Daoy (cell line): ENCODE results near the gene VWA3A. TPM values are rescaled to one million over a fixed set of nuclear protein-coding genes. Genes with fewer than 3 reads are reported as not detected.
"Not testable (repeated sequence)": the region's sequence is repeated elsewhere in the genome, so short reads cannot be mapped to it uniquely, and the experiment has no call there.

ENCODE experiments used
- DNase-seq: peaks from one replicate; pipeline ENCODE4 v3.0.0-alpha.2; 2015; ENCODE audit warnings: low read depth
- total RNA-seq: library from RNA; depleted of rRNA; stranded (reverse); fragments of >200 nt; shearing (Covaris generic); gene quantifications from 2 replicates; pipeline ENCODE4 v1.2.3, GENCODE V29; 2014; rRNA removed

Gene VWA3A, protein sequence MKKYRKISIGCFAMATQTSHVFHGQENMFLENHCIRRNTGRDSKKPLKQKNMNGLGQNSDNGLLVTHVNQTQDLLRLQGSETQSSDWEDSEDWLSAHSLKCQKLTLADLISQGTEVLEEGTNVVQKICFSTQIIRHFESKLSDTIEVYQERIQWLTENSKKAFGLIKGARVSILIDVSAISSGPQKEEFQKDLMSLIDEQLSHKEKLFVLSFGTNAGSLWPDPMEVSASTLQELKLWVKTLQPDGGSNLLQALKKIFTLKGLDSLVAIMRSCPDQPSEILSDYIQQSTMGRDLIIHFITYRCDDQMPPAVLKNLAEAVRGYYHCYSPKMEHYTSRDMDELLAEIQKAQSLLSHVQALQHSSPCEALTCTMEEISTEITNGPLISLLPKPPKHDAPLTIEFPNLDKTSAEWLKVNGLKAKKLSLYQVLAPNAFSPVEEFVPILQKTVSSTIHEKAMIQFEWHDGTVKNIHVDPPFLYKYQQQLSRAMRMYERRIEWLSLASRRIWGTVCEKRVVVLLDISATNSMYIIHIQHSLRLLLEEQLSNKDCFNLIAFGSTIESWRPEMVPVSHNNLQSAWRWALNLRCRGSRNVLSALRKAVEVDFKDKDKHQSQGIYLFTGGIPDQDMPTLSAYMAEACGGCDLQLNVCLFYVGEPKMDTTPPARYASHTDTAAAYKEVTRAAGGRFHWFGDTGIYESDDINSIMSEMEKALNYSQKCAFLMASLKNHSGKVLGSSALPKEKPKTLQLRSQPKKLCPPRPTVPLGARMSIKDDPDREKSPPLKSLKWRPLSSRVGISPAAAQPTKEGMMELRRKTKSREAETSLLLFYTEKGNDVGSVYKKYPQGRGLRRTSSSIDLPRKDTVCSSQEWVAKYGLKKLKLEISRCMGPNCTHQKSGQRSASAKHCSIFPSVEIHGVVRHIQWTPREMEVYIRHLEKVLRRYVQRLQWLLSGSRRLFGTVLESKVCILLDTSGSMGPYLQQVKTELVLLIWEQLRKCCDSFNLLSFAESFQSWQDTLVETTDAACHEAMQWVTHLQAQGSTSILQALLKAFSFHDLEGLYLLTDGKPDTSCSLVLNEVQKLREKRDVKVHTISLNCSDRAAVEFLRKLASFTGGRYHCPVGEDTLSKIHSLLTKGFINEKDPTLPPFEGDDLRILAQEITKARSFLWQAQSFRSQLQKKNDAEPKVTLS
- total RNA-seq = not detected in 2 replicates

DNA sequence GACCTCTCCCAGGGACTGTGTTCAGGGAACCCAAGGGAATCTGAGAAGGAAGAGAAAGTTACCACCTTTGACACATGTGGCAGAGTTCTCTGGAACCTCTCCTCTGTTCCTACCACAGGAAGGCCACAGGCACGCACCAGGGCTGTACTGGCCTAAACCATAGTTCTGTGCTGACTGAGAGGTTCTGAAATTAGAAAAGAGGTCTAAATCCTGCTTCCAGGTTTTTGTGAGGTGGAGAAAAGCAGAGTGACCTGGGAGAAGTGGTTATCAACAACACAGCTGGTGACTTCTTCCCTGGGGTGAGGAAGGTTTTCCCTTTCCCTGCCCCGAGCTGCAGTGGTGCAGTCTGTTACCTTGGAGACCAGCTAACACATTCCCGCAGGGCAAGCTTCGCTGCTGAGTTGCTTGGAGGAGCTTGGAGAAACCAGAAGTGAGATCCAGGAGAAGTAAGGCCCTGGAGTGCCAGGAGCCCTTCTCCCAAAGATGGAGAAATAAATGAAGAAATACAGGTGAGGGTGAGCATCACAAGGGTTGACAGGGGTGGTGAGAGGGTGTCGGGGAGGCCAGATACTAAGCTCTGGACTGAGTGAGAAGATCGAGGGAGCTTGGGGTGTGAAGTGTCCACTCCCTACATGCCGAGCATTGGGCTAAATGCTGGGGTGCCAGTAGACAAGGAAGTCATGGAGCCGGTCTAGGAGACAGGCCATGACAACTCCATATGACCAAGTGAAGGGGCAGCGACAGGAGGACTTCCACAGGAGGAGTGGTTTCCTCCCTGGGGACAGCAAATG, at the start of gene VWA3A:
TSS of gene VWA3A (plus strand) at position 399 of the 791 bp plus-strand sequence. CDS start at position 496, 97 bp downstream.
- peak; percentile 11 for DNase-seq

DNA sequence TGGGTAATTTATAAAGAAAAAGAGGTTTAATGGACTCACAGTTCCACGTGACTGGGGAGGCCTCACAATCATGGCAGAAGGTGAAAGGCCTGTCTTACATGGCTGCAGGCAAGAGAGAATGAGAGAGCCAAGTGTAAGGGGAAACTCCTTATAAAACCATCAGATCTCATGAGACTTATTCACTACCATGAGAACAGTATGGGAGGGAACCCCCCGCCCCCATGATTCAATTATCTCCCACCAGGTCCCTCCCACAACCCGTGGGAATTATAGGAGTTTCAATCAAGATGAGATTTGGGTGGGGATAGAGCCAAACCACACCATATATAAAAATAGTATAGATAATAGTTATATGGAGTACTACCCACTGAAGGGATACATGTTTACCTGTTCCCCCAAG, 48.5 kb upstream of the VWA3A start:
- not testable (repeated sequence) for DNase-seq

DNA sequence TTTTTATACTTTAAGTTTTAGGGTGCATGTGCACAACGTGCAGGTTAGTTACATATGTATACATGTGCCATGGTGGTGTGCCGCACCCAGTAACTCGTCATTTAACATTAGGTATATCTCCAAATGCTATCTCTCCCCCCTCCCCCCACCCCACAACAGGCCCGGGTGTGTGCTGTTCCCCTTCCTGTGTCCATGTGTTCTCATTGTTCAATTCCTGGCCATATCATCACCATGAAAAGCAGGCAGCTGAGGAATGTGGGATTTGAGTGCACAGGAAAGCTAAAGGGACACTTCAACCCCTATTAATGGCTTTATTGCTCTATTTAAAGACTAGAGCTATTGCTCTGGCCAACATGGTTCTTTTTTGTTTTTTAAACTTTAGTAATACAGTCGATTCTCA, 46.5 kb upstream of the VWA3A start:
- DNase-seq = not testable (repeated sequence)

DNA sequence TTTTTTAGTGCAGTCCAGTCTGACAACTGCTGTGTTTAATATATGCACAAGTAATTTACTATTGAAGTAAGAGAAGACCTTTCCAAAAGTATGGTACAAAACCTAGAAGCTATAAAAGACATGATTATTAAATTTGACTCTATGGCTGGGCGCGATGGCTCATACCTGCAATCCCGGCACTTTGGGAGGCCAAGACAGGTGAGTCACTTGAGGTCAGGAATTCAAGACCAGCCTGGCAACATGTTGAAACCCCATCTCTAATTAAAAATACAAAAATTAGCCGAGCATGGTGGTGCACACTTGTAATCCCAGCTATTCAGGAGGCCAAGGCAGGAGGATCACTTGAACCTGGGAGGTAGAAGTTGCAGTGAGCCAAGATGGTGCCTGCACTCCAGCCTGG, 41.4 kb upstream of the VWA3A start:
- DNase-seq = no peak

DNA sequence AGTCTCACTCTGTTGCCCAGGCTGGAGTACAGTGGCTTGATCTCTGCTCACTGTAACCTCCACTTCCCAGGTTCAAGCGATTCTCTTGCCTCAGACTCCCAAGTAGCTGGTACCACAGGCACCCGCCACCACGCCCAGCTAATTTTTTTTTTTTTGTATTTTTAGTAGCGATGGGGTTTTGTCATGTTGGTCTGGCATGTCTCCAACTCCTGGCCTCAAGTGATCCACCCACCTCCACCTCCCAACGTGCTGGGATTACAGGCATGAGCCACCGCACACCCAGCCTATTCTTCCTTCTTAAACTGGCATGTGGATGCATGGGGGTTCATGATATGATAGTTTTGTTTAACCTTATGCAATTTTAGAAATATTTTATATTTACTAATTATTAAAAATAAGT, 39.4 kb upstream of the VWA3A start:
- peak; percentile 36 for DNase-seq

DNA sequence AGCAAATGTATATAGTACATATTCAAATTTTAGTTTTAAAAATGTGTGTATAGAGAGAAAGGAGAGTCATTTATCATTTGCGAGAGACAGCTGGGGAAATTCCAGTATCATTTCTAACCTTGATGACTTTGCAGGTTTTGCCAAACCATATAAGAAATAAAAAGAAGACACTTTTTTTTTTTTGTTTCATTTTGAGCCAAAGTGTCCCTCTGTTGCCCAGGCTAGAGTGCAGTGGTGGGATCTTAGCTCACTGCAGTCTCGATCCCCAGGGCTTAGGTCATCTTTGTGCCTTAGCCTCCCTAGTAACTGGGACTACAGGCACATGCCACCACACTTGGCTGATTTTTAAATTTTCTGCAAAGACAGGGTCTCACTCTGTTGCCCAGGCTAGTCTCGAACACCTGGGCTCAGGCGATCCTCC, 38.4 kb upstream of the VWA3A start:
- no peak for DNase-seq

DNA sequence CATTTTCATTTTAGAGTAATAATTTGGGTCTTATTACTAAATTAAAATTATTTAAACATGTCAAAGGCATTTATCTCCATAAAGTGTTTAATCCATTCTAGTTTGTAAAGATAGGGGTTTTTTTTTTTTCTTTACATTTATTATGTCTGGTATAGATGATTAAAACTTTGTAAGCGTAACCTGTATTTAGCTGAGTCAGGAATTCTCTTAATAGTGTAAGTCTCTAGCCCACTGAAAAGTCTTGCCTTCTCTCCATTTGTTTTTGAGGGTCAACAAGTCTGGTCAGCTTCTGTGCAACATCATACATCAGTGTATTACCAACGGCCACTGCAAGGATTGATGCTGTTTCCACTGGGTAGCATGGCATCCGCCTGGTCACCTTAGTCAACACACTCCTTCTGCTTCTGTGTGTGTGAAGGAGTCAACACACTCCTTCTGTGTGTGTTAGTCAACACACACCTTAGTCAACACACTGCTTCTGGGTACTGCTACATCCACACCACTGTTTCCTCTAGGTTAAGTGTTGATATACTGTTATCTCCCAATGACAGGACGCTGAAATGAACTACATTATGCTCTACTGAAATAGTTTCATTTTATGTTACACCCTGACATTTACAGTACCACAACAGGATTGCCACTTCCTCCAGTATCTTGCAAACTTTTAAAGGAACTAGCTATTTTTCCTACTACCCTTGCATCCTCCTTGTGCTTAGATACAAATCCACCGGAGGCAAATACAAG, 37.3 kb upstream of the VWA3A start:
- no peak for DNase-seq

DNA sequence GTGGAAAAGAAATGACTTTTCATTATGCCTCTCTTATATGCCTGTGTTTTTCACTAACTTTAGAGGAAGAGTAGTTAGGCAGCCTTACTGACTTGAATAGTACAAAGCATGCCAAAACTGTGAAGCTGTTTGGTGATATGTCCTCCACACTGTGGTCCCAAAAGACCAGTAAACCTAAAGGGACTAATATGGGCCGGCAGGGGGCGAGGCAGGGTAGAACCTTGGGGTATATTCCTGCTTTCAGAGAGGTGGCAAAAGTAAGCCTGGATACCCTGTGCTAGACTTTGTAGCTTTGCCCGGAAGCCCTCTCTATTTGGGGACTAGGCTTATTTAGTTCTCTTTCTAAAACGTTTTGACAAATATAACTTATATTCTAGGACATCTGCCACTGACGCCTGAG, 36.5 kb upstream of the VWA3A start:
- DNase-seq = no peak

DNA sequence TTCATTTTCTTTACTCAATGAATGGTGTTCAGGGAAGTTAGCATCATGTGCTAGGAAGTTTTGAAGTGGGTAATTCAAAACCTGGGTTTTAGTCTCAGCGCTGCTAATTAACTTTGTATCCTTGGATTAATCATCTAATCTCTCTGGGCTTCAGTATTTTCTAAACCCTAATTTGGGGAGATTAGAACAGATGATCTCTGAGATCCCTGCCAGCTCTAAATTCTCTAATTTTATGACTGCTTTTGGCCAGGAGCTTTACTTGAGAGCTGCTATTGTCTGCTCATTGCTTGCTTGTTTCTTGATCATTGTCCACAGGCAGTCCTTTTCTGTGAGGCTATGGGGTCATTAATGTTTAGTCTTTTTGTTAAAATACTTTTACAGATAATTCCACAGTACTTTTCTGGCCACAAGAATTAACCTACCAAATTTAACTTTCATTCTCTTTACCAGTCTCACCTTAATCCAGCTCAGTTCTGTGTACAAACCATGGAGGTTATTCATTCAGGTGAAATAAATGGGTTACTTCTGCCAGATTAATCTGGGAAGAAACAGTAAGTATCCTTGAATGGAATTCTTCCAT, 28.4 kb upstream of the VWA3A start:
- no peak for DNase-seq

DNA sequence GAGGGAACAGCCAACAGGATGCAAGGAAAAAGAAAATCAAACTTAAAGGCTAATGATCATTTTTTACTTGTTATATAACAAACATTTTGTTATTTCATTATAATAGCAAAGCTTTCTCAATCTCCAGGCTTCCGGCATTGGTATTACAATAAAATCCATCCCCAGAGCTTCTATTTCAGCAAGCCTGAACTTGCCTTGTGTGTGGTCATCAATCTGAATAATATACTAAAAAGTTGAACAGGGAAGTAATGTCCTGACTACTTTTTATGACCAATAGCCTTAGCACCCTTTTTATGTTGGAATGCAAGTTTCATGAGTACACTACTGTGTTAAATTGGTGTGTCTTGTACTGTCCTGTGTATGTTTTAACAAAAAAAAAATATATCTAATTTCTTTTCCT, 27.1 kb upstream of the VWA3A start:
- no peak for DNase-seq

DNA sequence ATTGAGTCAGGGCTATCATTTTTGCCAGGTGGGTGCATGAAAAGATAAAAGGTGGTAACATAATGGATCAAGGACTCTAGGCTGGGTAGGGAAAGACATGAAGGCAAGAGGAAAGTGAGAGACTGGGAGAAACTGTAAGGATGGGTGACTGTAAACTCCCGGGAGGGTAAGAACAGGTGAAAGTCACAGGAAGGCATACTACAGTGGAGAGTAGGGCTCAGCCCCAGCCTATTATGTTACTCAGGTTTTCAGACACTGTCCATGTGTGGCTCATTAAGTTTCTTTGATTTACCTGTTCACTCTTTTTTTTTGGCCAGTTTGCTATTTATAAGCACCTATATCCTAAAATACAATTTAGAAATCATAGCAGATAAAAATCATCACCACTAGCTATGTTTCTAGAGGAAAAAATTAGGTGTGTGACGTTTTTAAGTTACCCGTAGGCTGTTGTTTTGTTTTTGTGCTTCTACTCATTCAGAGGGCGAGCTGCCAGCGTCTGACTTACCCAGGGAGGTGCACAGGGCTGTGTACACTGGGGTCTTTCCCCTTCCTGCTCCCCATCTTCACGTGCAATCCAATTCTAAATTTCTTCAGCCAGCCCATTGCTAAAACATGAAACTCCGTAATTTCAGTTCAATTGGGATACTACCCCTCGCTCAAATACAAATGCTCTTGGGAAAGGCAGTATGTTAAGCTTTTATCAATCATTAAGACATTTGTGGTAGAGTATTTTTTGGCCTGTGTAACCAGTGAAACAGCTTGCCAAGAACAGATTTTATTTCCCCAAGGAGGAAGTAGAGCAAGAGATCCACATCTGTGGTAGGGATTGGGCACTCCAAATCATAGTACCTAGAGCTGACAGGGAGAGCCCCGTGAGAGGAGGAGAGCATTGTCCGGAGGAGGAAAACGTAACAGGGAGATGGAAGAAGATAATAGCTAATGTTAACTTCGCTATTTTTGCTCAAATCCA, 21.7 kb upstream of the VWA3A start:
- no peak for DNase-seq

DNA sequence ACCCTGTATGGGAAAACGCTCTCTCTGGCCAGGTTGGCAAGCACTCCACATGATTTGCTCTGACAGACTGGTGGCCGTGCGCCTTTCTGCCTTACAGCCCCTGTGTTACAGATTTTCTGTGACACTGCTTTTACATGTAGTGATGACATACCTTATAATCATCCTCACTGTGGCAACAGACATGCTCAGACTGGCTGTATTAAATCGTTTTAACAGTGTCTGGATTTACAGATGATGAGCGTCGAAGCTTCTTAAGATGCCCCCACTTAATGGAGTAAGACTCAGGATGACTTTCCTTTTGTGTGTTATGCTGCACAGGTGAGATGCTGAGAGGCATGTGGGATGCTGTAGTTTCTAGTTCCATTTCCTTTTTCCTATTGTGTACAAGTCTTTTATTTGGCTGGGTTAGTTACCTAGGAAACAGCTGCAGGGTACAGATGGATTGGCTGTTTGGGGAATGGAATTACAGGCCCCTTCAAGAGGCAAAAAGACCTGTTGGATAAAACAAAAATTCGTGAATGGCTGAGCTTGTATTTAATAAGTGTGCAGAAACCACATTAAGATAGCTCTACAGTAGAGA, 20.9 kb upstream of the VWA3A start:
- no peak for DNase-seq

DNA sequence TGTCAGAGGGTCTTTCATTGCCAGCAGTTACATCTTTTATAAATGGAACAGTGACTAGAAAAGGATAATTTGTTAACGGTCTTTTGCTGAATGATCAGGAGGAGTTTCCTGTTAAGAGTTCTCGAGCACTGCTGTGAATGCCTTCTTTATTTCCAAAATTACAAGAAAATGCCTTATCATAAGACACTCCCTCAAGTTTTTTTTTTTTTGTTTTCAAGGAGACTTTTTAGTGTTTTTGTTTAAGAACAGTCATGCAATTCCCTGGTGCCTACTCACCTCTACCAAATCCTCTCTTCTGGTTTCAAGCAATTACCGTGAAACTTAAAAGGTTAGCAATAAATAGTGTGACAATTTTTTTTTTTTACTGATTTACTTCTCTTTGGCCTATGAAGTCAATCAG, 19.0 kb upstream of the VWA3A start:
- DNase-seq = no peak

DNA sequence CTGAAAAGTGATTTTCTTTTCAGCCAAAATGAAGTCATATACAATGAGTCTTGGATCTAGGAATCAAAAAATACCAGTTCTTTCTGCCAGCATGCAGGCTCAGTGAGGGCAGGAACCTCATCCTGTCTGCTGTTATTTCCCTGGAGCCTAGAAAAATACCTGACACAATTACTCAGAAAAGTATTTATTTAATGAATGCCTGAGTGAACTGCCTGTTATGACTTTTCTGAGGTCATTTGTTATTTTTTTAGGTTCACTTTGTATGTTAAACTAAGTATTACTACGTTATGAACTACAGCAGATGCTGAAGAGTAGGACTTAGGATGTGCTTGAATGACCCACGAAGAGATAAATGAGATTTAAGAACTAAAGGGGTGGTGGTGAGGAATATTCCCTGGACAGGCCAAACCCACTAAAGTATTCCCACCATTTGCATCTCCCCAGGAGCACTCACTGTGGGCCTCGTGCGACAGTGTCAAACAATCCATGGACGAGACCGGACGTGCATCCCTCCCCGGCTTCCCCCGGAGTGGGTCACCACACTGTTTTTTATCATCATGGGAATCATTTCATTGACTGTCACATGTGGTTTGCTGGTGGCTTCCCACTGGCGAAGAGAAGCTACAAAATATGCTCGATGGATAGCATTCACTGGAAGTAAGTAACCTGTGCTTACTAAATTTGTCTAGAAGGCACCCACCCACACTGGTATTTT, 17.1 kb upstream of the VWA3A start:
- peak; percentile 11 for DNase-seq

DNA sequence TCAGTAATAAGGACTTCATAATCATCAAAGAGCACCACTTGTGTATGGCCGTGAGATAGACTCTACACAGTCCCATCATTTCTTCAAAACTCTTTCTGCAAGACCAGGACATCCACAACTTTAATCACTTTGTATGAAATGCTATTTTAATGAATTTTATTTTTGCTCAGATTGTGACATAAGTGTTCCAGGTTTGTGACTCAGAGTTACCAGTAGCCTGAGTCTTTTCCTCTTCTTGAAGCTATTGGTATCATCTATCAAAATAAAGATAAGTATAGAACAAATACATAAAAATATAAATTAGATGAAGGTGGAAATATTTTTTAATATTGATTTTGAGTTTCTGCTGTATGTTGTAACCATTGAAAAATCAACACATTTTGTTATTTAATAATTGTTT, 16.6 kb upstream of the VWA3A start:
- DNase-seq = no peak

DNA sequence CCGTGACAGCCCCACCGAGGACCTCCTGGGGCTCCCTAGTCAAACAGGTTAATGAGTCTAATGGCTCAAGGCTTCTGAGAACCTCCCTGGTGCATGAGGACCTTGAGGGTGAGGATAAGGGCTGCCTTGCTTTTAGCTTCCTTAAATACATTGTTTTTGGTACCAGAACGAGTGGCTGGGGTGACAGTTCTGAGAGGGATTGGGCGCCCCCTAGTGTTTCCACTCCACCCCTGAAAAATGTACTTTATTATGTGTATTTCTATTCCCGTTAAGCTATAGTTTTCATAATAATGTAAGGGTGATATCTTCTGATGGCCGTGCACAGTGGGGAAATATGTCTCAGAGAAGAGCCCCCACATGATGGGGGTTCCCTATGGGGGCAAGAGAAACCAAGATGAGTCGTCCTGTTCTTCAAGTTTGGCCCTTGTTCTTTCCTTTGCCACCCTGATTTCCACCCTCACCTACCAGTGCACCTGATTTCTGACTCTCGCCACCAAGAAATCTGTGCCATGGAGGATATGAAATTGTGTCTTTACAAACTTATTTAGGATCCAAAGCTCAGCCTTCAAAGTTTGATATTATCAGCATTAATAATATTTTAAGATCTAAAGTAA, 14.5 kb upstream of the VWA3A start:
- DNase-seq = peak; percentile 26

DNA sequence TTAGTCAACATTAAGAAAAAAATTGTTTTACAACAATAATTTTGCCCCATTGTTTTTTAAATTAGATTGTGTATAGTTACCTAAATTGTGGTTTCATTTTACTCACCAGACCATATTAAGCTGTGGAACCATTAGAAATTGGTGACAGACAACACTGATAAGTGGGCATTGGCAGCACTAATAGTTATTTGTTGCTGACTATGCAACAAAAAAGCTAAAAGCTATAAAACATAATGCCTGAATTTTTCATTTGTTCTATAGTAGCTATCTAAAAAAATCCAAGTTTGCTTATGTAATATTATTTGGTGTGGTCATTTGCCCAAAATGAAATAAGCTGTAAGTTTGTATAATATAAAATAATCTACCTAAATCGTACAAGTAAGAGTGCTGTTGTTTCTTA, 13.7 kb upstream of the VWA3A start:
- DNase-seq = no peak

DNA sequence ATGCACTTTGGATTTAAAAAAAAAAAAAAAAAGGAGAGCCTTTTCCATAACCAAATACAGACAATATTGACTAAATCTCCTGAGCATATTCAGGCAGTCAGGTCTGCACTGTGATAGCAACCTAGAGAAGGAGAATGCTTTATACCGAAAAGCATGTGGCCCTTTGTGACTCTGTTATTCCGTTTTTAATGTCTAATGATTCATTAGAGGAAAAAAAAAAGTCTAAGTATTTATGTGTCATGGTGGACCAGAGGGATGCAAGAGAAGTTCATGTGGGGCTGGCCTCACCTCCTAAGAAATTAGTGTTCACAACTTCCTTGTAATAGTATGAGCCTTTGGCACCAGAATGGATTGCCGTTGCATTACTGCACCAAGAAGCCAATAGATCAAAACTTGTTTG, 11.3 kb upstream of the VWA3A start:
- DNase-seq = no peak
